Omental fat pad (tissue), 4 donors: ENCODE results near the gene LHX4. TPM values are rescaled to one million over a fixed set of nuclear protein-coding genes. Genes with fewer than 3 reads are reported as not detected.

Experiments used
- ATAC-seq: fragments of 150-250 bp; one replicate; pipeline ENCODE4 v1.9.1; 2016; ENCODE audit warnings: mild to moderate bottlenecking, moderate library complexity; ENCODE audit not compliant: low FRiP score
- DNase-seq: peaks from one replicate; pipeline ENCODE4 v3.0.0-alpha.2; 2019; ENCODE audit warnings: low spot score
- CTCF ChIP-seq, 3 donors: fragments of 450-650 bp; IDR thresholded peaks; one replicate each; pipeline ENCODE4 v1.5.1; 2016 to 2017; ENCODE audit warnings: antibody characterized with exemption in 3 of 3, mild to moderate bottlenecking in 3 of 3, moderate library complexity in 2 of 3
- total RNA-seq, 4 donors: library from RNA; depleted of rRNA; stranded (reverse); fragments of >200 nt; gene quantifications; one replicate each; pipeline ENCODE4 v1.1.0, GENCODE V29; 2016

The LHX4 gene
- total RNA-seq, 4 donors from 2014 or later, result 0.16 to 0.28 TPM; not detected in 2

- no peak for TF ChIP-seq CTCF (IDR thresholded peaks at IDR 0.05)
- DNase-seq (no peak), ATAC-seq (no peak)
These were observed 5.2 kb upstream of the LHX4 start for GRCh38 chr1:180224902-180225301.

GRCh38 chr1:180225403-180225802, 4.7 kb upstream of the LHX4 start:
- no peak for TF ChIP-seq CTCF (IDR thresholded peaks at IDR 0.05)
- DNase-seq (no peak), ATAC-seq (no peak)

DNA sequence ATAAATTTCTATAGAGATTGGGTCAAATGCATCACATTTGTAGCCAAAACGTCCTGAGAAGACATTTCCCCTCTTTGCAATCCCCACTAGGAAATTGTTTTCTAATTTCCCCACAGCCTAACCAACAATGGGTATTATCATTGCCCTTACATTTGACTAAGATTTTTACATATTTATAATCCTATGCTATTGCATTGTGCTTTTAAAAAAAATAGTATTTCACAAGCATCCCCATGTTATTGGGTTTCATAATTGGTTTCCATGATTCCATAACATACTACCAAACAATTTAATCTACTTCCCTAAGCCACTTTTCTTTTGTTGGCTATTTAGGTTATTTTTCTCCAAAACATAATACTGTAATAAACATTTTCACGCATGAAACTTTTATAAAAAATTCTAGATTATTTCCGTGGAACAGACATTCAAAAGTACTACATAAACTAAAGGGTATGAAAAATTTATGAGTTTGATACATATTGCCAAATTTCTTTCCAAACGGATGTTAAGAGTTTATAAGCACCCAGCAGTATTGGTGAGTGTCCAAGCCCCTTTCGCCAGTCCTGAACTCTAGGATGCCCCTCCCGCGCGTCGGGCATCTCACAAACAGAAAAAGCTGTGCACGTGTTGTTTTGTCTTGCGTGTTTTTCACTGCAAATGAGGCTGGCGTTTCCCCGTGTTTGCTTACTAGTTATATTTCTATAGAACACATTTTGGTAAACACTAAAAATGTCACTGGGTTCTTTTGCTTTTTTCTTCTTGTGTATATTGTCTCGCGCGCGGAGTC, 2.0 kb upstream of the LHX4 start:
- no peak for TF ChIP-seq CTCF (IDR thresholded peaks at IDR 0.05)
- ATAC-seq (no peak), DNase-seq (no peak)

DNA sequence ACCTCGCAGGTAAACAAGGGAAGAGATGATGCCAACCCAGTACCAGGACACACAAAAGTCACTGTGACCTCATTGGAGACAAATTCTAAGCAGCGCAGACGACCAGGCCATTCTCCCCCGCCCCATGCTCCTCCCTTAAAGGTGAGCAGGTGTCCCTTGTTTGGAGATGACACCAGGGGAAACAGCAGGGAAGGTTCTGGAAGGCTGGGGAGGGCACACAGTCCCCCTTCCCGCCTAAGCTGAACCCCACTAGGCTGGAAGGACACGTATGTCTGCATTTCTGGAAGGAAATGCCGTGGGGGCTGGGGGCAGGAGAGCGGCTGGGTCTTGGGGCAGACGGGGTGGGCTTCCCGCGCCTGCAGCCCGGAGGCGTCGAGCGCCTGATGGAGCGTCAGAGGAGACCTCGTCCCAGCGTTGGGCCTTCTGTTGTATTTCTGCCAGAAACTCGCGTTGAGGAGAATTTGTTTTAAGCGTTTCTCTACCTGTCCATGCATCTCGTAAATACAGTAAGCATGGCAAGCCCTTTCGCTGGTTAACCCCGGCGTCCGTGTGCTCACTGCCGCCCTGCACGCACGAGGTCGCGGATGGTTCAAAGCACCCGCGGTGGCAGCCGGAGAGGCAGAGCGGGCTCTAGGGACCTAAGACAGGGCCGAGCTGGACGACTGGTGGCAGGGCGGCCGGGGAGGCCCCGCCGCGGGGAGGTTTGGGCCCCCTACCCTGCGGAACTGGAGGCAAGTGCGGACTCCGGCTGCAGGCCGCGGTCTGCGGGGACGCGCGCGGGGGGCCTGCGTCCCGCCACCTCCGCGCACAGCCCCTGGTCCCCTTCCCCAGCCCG, 1.2 kb upstream of the LHX4 start:
- DNase-seq, result no peak
- peak; percentile 11 for ATAC-seq
- no peak for TF ChIP-seq CTCF (IDR thresholded peaks at IDR 0.05)

GRCh38 chr1:180230416-180230790, 339 bp downstream of the LHX4 start:
- TF ChIP-seq CTCF (IDR thresholded peaks at IDR 0.05), result no peak
- ATAC-seq (no peak), DNase-seq (no peak)

GRCh38 chr1:180230791-180231505, 884 bp downstream of the LHX4 start:
- DNase-seq, result no peak
- ATAC-seq, result no peak

More at GRCh38 chr1:180230791-180231505, 884 bp downstream of the LHX4 start:
- TF ChIP-seq CTCF (IDR thresholded peaks at IDR 0.05), result no peak
